ENCODE results near the gene EIF3C.
"Not testable (repeated sequence)": the region's sequence is repeated elsewhere in the genome, so short reads cannot be mapped to it uniquely, and the experiment has no call there.

Gene EIF3C

DNA sequence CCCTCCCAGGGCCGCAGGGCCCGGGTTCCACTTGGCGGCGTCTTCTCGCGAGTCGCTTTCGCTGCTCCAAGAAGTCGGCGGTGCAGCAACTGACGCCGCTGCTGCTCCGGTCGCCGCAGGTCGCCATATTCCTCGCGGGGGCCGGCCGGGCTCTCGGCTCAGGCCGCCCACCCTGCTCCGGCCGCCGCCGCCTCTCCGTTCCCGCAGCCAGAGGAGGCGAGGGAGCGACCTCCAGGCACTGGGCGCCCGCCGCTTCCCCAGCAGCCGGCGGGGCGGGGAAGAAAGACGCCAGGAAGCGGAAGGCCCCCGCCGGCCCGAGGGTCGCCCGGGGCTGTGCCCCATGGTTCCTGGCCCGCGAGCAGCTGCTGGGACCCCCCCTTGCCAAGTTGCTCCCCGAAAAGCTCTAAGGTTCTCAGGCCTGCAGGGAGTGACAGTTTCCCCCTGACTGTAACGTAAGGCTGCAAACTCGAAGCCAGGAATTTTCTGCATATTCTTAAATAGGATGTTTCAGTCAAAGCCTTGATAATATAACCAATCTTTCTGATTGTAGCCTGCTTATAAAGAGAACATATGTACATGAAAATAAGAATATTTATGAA lies 39.3 kb downstream of the EIF3C start:
- not testable (repeated sequence) for DNase-seq (ENCODE audit: low spot score)

DNA sequence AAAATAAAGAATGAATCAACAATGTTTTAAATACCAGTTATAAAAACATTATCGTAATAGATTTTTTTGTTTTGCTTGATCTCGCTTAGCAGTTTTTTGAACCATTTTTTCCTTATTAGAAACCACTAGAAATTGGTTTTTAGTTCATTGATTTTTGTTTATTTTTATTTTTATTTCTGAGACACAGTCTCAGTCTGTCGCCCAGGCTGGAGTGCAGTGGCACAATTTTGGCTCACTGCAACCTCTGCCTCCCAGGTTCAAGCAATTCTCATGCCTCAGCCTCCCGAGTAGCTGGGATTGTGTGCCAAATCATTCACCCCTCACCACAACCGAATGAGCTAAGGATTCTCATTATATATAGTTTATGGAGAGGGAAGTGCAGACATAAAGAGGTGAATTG lies 40.2 kb downstream of the EIF3C start, which contains the start of gene NPIPB9:
NPIPB9 (plus strand) TSS at position 301 of the 400 bp plus-strand sequence.
- DNase-seq (ENCODE audit: low spot score): not testable (repeated sequence)

DNA sequence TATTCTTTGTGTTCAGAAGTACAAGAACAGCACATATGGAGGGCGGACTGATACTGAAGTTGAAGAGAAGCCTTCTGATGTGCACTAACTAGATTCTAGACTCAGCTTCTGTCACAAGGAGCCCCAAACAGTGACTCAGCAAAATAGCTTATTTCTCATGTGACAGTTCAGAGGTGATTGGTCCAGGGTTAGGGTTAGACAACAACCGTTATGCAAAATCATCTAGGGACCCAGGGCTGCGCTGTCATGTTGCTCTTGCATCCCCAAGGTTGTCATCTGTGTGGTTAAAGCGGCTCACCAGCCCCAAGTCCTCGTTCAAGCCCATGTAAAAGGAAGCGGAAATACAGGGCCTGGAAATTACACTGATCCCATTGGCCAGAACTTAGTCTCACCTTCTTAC lies 70.4 kb downstream of the EIF3C start:
- not testable (repeated sequence) for DNase-seq (ENCODE audit: low spot score)

DNA sequence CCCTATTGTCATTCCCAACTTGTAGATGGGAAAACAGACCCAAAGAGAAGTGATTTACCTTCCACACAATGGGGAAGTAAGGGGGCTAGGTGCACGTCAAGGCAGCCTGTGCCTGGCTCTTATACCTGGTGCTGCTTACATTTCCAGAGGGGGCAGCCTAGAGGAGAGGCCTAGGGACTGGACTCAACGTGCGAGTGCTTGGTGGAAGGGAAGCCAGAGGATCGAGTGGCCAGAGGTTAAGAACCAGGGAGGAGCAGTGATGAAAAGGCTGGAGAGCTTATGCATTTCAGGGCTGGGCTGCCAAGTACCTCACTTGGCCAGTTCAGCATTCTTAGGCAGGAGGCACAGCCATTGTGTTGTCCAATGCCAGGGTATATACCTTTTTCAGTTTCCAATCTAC lies 71.1 kb downstream of the EIF3C start:
- not testable (repeated sequence) for DNase-seq (ENCODE audit: low spot score)
